WTC11 (cell line): ENCODE data around the gene RHOBTB1. TPM values are rescaled to one million over a fixed set of nuclear protein-coding genes. Genes with fewer than 3 reads are reported as not detected.

ENCODE experiments used
- ATAC-seq: fragments of 200-7000 bp; cut with Tn5 transposase; 2 replicates; pipeline ENCODE4 v1.10.0; 2021; ENCODE audit warnings: mild to moderate bottlenecking, moderate library complexity
- CTCF ChIA-PET: fragments of 300-600 bp; sonication (Branson Sonifier 250); formaldehyde crosslinking; loops from one replicate; lab custom pipeline; 2021; ENCODE audit warnings: antibody characterized with exemption; lab: Charles Lee
- POLR2A ChIA-PET: fragments of 350-600 bp; sonication (Branson Sonifier 250); formaldehyde crosslinking; loops from one replicate; lab custom pipeline; 2021; ENCODE audit warnings: antibody characterized with exemption; lab: Charles Lee
- DNase-seq: peaks from one replicate; pipeline ENCODE4 v3.0.0; 2021; ENCODE audit warnings: low spot score
- H3K27ac Mint-ChIP-seq: 2 replicates; pipeline ENCODE4 v1.8.0; 2021; ENCODE audit warnings: mixed read lengths
- H3K27me3 Mint-ChIP-seq: 2 replicates; pipeline ENCODE4 v1.8.0; 2021; ENCODE audit warnings: low read depth, mild to moderate bottlenecking, moderate library complexity, mixed read lengths
- H3K36me3 Mint-ChIP-seq: 2 replicates; pipeline ENCODE4 v1.8.0; 2021; ENCODE audit warnings: mixed read lengths
- H3K4me1 Mint-ChIP-seq: 2 replicates; pipeline ENCODE4 v1.8.0; 2022; ENCODE audit warnings: mixed read lengths
- H3K4me3 Mint-ChIP-seq: 2 replicates; pipeline ENCODE4 v1.8.0; 2021; ENCODE audit warnings: mild to moderate bottlenecking, moderate library complexity, mixed read lengths
- H3K9me3 Mint-ChIP-seq: 2 replicates; pipeline ENCODE4 v1.8.0; 2021; ENCODE audit warnings: mixed read lengths
- AFF4 ChIP-seq: sonication (generic); formaldehyde crosslinking; IDR thresholded peaks from 2 replicates; pipeline ENCODE4 v1.8.1; 2023; ENCODE audit warnings: mild to moderate bottlenecking, missing genetic modification reagents, borderline replicate concordance
- CTCF ChIP-seq: fragments of 200-600 bp; IDR thresholded peaks from 2 replicates; pipeline ENCODE4 v1.8.0; 2022; ENCODE audit warnings: antibody characterized with exemption
- E2F5 ChIP-seq: sonication (generic); formaldehyde crosslinking; IDR thresholded peaks from 2 replicates; pipeline ENCODE4 v1.8.1; 2022; ENCODE audit warnings: mild to moderate bottlenecking, moderate library complexity, missing genetic modification reagents
- ELF4 ChIP-seq: sonication (generic); formaldehyde crosslinking; IDR thresholded peaks from 2 replicates; pipeline ENCODE4 v1.8.1; 2022; ENCODE audit warnings: low read depth, mild to moderate bottlenecking, moderate library complexity, missing genetic modification reagents
- MXD4 ChIP-seq: fragments of 250-450 bp; sonication (Bioruptor Pico); IDR thresholded peaks from 2 replicates; pipeline ENCODE4 v1.8.0; 2021; ENCODE audit warnings: mild to moderate bottlenecking, moderate library complexity, borderline replicate concordance
- PRDM15 ChIP-seq: sonication (generic); formaldehyde crosslinking; IDR thresholded peaks from 2 replicates; pipeline ENCODE4 v1.8.0; 2022; ENCODE audit warnings: missing genetic modification reagents
- PRRX2 ChIP-seq: fragments of 250-450 bp; sonication (Bioruptor Pico); IDR thresholded peaks from 2 replicates; pipeline ENCODE4 v1.8.0; 2021; ENCODE audit warnings: mild to moderate bottlenecking
- SP1 ChIP-seq: sonication (generic); formaldehyde crosslinking; conservative IDR thresholded peaks from 2 replicates; pipeline ENCODE4 v1.8.1; 2022; ENCODE audit warnings: missing genetic modification reagents
- TP53 ChIP-seq: sonication (generic); formaldehyde crosslinking; IDR thresholded peaks from 2 replicates; pipeline ENCODE4 v1.8.1; 2023; ENCODE audit warnings: mild to moderate bottlenecking, missing genetic modification reagents
- USF2 ChIP-seq: sonication (generic); formaldehyde crosslinking; IDR thresholded peaks from 2 replicates; pipeline ENCODE4 v1.8.1; 2023; ENCODE audit warnings: mild to moderate bottlenecking, missing genetic modification reagents, moderate library complexity
- ZBTB21 ChIP-seq: sonication (generic); formaldehyde crosslinking; IDR thresholded peaks from 2 replicates; pipeline ENCODE4 v1.8.1; 2023; ENCODE audit warnings: mild to moderate bottlenecking, missing genetic modification reagents, borderline replicate concordance
- ZMAT4 ChIP-seq: fragments of 250-450 bp; sonication (Bioruptor Pico); IDR thresholded peaks from 2 replicates; pipeline ENCODE4 v1.9.0; 2021; ENCODE audit warnings: mild to moderate bottlenecking
- ZNF121 ChIP-seq: sonication (generic); formaldehyde crosslinking; IDR thresholded peaks from 2 replicates; pipeline ENCODE4 v1.8.0; 2023; ENCODE audit warnings: missing genetic modification reagents
- ZNF317 ChIP-seq: sonication (generic); formaldehyde crosslinking; IDR thresholded peaks from 2 replicates; pipeline ENCODE4 v1.8.1; 2023; ENCODE audit warnings: low read depth, mild to moderate bottlenecking, moderate library complexity, missing genetic modification reagents, borderline replicate concordance
- ZNF416 ChIP-seq: fragments of 250-450 bp; sonication (Bioruptor Pico); IDR thresholded peaks from 2 replicates; pipeline ENCODE4 v1.9.0; 2021; ENCODE audit warnings: mild to moderate bottlenecking, inconsistent platforms
- ZNF423 ChIP-seq: fragments of 250-450 bp; sonication (Bioruptor Pico); IDR thresholded peaks from 2 replicates; pipeline ENCODE4 v2.1.2; 2022; ENCODE audit warnings: mild to moderate bottlenecking, moderate library complexity
- ZNF425 ChIP-seq: fragments of 250-450 bp; sonication (Bioruptor Pico); conservative IDR thresholded peaks from 2 replicates; pipeline ENCODE4 v1.9.0; 2021; ENCODE audit warnings: mild to moderate bottlenecking
- total RNA-seq: library from RNA; stranded (reverse); gene quantifications from 3 replicates; pipeline ENCODE4 v1.2.3, GENCODE V29; 2021

RHOBTB1 gene
- total RNA-seq, 1 experiment from 2014 or later: 6.9 TPM

- no peak overlapping the region for H3K27ac Mint-ChIP-seq
- no peaks in the 10 kb centered on the region; the same call in 1 of the 2 replicates for H3K9me3 Mint-ChIP-seq
- ATAC-seq (no peak), DNase-seq (no peak)
- peaks cover 2% of the 10 kb centered on the region for H3K36me3 Mint-ChIP-seq
- POLR2A ChIA-PET: no interaction called here
- TF ChIP-seq CTCF (no peak), ZBTB21 (CRISPR knock-in tag) (no peak), E2F5 (CRISPR knock-in tag) (no peak), USF2 (CRISPR knock-in tag) (no peak), PRRX2 (CRISPR knock-in tag) (no peak), MXD4 (no peak), ZNF423 (CRISPR knock-in tag) (no peak), TP53 (CRISPR knock-in tag) (no peak), SP1 (CRISPR knock-in tag) (no peak), ZMAT4 (no peak), ZNF317 (no peak), PRDM15 (no peak), ELF4 (CRISPR knock-in tag) (no peak), ZNF425 (CRISPR knock-in tag) (no peak), ZNF416 (CRISPR knock-in tag) (no peak), ZNF121 (no peak), AFF4 (CRISPR knock-in tag) (no peak)
- CTCF ChIA-PET: no interaction called here
- H3K27me3 Mint-ChIP-seq: no peaks in the 10 kb centered on the region
- peaks cover 28% of the 10 kb centered on the region for H3K4me1 Mint-ChIP-seq
- H3K4me3 Mint-ChIP-seq: no peak overlapping the region
These were observed 75.0 kb downstream of the RHOBTB1 start for GRCh38 chr10:60868946-60869345.
